ENCODE measurements around the gene APOC1.

APOC1 gene

GRCh38 chr19:44955505-44956439, 41.4 kb downstream of the APOC1 start:
- no peak for TF ChIP-seq TAF1 (IDR thresholded peaks at IDR 0.05; ENCODE audit: borderline replicate concordance, insufficient read depth, low read length)
- TF ChIP-seq FOXP2 (optimal IDR thresholded peaks at IDR 0.05; ENCODE audit: borderline replicate concordance, extremely low read depth, extremely low read length, insufficient read depth), result no peak
- TF ChIP-seq SIN3A (IDR thresholded peaks at IDR 0.05; ENCODE audit: borderline replicate concordance, insufficient read depth, low read length), result no peak
- TF ChIP-seq, protein P1, sequence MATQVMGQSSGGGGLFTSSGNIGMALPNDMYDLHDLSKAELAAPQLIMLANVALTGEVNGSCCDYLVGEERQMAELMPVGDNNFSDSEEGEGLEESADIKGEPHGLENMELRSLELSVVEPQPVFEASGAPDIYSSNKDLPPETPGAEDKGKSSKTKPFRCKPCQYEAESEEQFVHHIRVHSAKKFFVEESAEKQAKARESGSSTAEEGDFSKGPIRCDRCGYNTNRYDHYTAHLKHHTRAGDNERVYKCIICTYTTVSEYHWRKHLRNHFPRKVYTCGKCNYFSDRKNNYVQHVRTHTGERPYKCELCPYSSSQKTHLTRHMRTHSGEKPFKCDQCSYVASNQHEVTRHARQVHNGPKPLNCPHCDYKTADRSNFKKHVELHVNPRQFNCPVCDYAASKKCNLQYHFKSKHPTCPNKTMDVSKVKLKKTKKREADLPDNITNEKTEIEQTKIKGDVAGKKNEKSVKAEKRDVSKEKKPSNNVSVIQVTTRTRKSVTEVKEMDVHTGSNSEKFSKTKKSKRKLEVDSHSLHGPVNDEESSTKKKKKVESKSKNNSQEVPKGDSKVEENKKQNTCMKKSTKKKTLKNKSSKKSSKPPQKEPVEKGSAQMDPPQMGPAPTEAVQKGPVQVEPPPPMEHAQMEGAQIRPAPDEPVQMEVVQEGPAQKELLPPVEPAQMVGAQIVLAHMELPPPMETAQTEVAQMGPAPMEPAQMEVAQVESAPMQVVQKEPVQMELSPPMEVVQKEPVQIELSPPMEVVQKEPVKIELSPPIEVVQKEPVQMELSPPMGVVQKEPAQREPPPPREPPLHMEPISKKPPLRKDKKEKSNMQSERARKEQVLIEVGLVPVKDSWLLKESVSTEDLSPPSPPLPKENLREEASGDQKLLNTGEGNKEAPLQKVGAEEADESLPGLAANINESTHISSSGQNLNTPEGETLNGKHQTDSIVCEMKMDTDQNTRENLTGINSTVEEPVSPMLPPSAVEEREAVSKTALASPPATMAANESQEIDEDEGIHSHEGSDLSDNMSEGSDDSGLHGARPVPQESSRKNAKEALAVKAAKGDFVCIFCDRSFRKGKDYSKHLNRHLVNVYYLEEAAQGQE (IDR thresholded peaks at IDR 0.05; ENCODE audit: insufficient read depth in 1 of 2, low read depth in 2 of 2, low read length in 2 of 2), result no peak
- no peak for TF ChIP-seq POLR2AphosphoS5 (IDR thresholded peaks at IDR 0.05; ENCODE audit: low read depth, low read length)

GRCh38 chr19:44957526-44957925, 43.1 kb downstream of the APOC1 start:
- TF ChIP-seq TAF1 (IDR thresholded peaks at IDR 0.05; ENCODE audit: borderline replicate concordance, insufficient read depth, low read length) (no peak), FOXP2 (optimal IDR thresholded peaks at IDR 0.05; ENCODE audit: borderline replicate concordance, extremely low read depth, extremely low read length, insufficient read depth) (no peak), SIN3A (IDR thresholded peaks at IDR 0.05; ENCODE audit: borderline replicate concordance, insufficient read depth, low read length) (no peak), POLR2AphosphoS5 (IDR thresholded peaks at IDR 0.05; ENCODE audit: low read depth, low read length) (no peak)
- TF ChIP-seq, protein P1 (IDR thresholded peaks at IDR 0.05; ENCODE audit: insufficient read depth in 1 of 2, low read depth in 2 of 2, low read length in 2 of 2), result no peak

- TF ChIP-seq, protein P1 (IDR thresholded peaks at IDR 0.05; ENCODE audit: insufficient read depth in 1 of 2, low read depth in 2 of 2, low read length in 2 of 2), result no peak
- TF ChIP-seq FOXP2 (optimal IDR thresholded peaks at IDR 0.05; ENCODE audit: borderline replicate concordance, extremely low read depth, extremely low read length, insufficient read depth) (no peak), POLR2AphosphoS5 (IDR thresholded peaks at IDR 0.05; ENCODE audit: low read depth, low read length) (no peak), SIN3A (IDR thresholded peaks at IDR 0.05; ENCODE audit: borderline replicate concordance, insufficient read depth, low read length) (no peak), TAF1 (IDR thresholded peaks at IDR 0.05; ENCODE audit: borderline replicate concordance, insufficient read depth, low read length) (no peak)
These were observed 43.7 kb downstream of the APOC1 start for GRCh38 chr19:44958090-44958489.

- TF ChIP-seq, protein P1 (IDR thresholded peaks at IDR 0.05; ENCODE audit: insufficient read depth in 1 of 2, low read depth in 2 of 2, low read length in 2 of 2), result no peak
- TF ChIP-seq FOXP2 (optimal IDR thresholded peaks at IDR 0.05; ENCODE audit: borderline replicate concordance, extremely low read depth, extremely low read length, insufficient read depth) (no peak), SIN3A (IDR thresholded peaks at IDR 0.05; ENCODE audit: borderline replicate concordance, insufficient read depth, low read length) (no peak), POLR2AphosphoS5 (IDR thresholded peaks at IDR 0.05; ENCODE audit: low read depth, low read length) (no peak), TAF1 (IDR thresholded peaks at IDR 0.05; ENCODE audit: borderline replicate concordance, insufficient read depth, low read length) (no peak)
These were observed 45.3 kb downstream of the APOC1 start for GRCh38 chr19:44959691-44960090.

Measured in PFSK-1 (cell line).